Mesendoderm (in vitro differentiated cells): ENCODE data around the gene SRGAP3.
A peak's percentile ranks its signal among the peaks of the same experiment; 100 is the strongest.

Experiments
- DNase-seq: peaks from one replicate; pipeline ENCODE4 v3.0.0; 2013
- H2AK5ac ChIP-seq: 2 replicates; pipeline ENCODE4 v1.6.1; 2013; ENCODE audit warnings: low read length, inconsistent platforms
- H2BK120ac ChIP-seq: 2 replicates; pipeline ENCODE4 v1.6.1; 2013; ENCODE audit warnings: low read depth, mild to moderate bottlenecking, low read length, moderate library complexity, mixed read lengths
- H2BK15ac ChIP-seq: replicated peaks from 2 replicates; pipeline ENCODE4 v1.6.1; 2013; ENCODE audit warnings: low read depth, mild to moderate bottlenecking, moderate library complexity
- H2BK5ac ChIP-seq: 2 replicates; pipeline ENCODE4 v1.6.1; 2013; ENCODE audit warnings: low read length, inconsistent platforms
- H3K18ac ChIP-seq: 2 replicates; pipeline ENCODE4 v1.6.1; 2013; ENCODE audit warnings: mild to moderate bottlenecking, low read length, mixed read lengths
- H3K23ac ChIP-seq: one replicate; pipeline ENCODE4 v1.6.1; 2013; ENCODE audit warnings: low read length
- H3K27ac ChIP-seq: 2 replicates; pipeline ENCODE4 v1.5.1; 2013; ENCODE audit warnings: low read depth, mild to moderate bottlenecking, inconsistent platforms, low read length, moderate library complexity
- H3K27me3 ChIP-seq: 2 replicates; pipeline ENCODE4 v1.6.1; 2013; ENCODE audit warnings: low read length, control low read depth, mild to moderate bottlenecking, inconsistent platforms; ENCODE audit not compliant: insufficient read depth, poor library complexity
- H3K36me3 ChIP-seq: 2 replicates; pipeline ENCODE4 v1.6.1; 2013; ENCODE audit warnings: low read length, inconsistent platforms; ENCODE audit not compliant: control insufficient read depth, insufficient read depth
- H3K4ac ChIP-seq: one replicate; pipeline ENCODE4 v1.6.1; 2013; ENCODE audit warnings: low read depth, mild to moderate bottlenecking, low read length, moderate library complexity
- H3K4me1 ChIP-seq: 2 replicates; pipeline ENCODE4 v1.6.1; 2013; ENCODE audit warnings: low read depth, low read length, inconsistent platforms; ENCODE audit not compliant: control insufficient read depth
- H3K4me2 ChIP-seq: 2 replicates; pipeline ENCODE4 v1.6.1; 2013; ENCODE audit warnings: low read length
- H3K4me3 ChIP-seq: 2 replicates; pipeline ENCODE4 v1.5.1; 2013; ENCODE audit warnings: mild to moderate bottlenecking, low read length
- H3K56ac ChIP-seq: one replicate; pipeline ENCODE4 v1.6.1; 2013; ENCODE audit warnings: low read length
- H3K79me1 ChIP-seq: 2 replicates; pipeline ENCODE4 v1.6.1; 2013; ENCODE audit warnings: low read length, inconsistent platforms
- H3K79me2 ChIP-seq: 2 replicates; pipeline ENCODE4 v1.6.1; 2013; ENCODE audit warnings: mild to moderate bottlenecking, low read length; ENCODE audit not compliant: control insufficient read depth, insufficient read depth
- H3K9ac ChIP-seq: 2 replicates; pipeline ENCODE4 v1.6.1; 2013; ENCODE audit warnings: low read length, inconsistent platforms
- H4K5ac ChIP-seq: one replicate; pipeline ENCODE4 v1.6.1; 2013; ENCODE audit warnings: low read length
- H4K8ac ChIP-seq: one replicate; pipeline ENCODE4 v1.6.1; 2013; ENCODE audit warnings: low read depth, mild to moderate bottlenecking, control low read depth, low read length, moderate library complexity
- WGBS: extraction: QIAGEN DNeasy Blood & Tissue Kit; methylation state at CpG from one replicate; pipeline ENCODE4 v1.1.7; 2013; ENCODE audit warnings: low lambda C conversion rate, missing lambda C conversion rate; ENCODE audit not compliant: insufficient coverage; ENCODE audit errors: extremely low coverage; 5-methylcytosine and 5-hydroxymethylcytosine counted together

The SRGAP3 gene

GRCh38 chr3:9158865-9159630, 90.4 kb downstream of the SRGAP3 start:
- Histone ChIP-seq H3K4me3 (no peak overlapping the region), H3K79me2 (no peaks in the 10 kb centered on the region), H3K18ac (no peak overlapping the region), H4K8ac (no peak overlapping the region), H3K27me3 (no peaks in the 10 kb centered on the region), H4K5ac (no peak overlapping the region), H2BK15ac (no peak overlapping the region), H3K4me2 (no peak overlapping the region), H3K79me1 (no peaks in the 10 kb centered on the region), H3K4ac (no peak overlapping the region), H3K36me3 (no peaks in the 10 kb centered on the region), H3K23ac (no peak overlapping the region), H3K9ac (no peak overlapping the region), H2AK5ac (no peak overlapping the region), H2BK5ac (peak overlapping the region; percentile 7), H2BK120ac (no peak overlapping the region), H3K4me1 (peaks cover 10% of the 10 kb centered on the region), H3K27ac (peak overlapping the region; percentile 17), H3K56ac (peak overlapping the region; percentile 27)
- WGBS, result no CpG with 5 or more reads among the region's 13 CpGs
- DNase-seq, result peak; percentile 91

GRCh38 chr3:9157651-9158362, 91.6 kb downstream of the SRGAP3 start:
- H4K5ac ChIP-seq, result no peak overlapping the region
- DNase-seq, result peak; percentile 22
- no CpG with 5 or more reads among the region's 5 CpGs for WGBS
- no peak overlapping the region for H3K4me3 ChIP-seq
- peaks cover 10% of the 10 kb centered on the region for H3K4me1 ChIP-seq
- no peak overlapping the region for H2BK5ac ChIP-seq
- no peak overlapping the region for H3K18ac ChIP-seq
- no peak overlapping the region for H3K4ac ChIP-seq
- no peak overlapping the region for H2AK5ac ChIP-seq
- H3K4me2 ChIP-seq, result no peak overlapping the region
- H4K8ac ChIP-seq, result no peak overlapping the region
- no peak overlapping the region for H2BK120ac ChIP-seq
- H2BK15ac ChIP-seq, result no peak overlapping the region
- H3K79me2 ChIP-seq, result no peaks in the 10 kb centered on the region
- no peak overlapping the region for H3K9ac ChIP-seq
- no peak overlapping the region for H3K23ac ChIP-seq
- H3K27ac ChIP-seq, result no peak overlapping the region
- no peak overlapping the region for H3K56ac ChIP-seq
- H3K27me3 ChIP-seq, result no peaks in the 10 kb centered on the region
- no peaks in the 10 kb centered on the region for H3K79me1 ChIP-seq
- no peaks in the 10 kb centered on the region for H3K36me3 ChIP-seq

GRCh38 chr3:9156604-9157003, 92.8 kb downstream of the SRGAP3 start:
- Histone ChIP-seq H3K79me1 (no peaks in the 10 kb centered on the region), H3K27me3 (no peaks in the 10 kb centered on the region), H3K23ac (no peak overlapping the region), H2BK120ac (no peak overlapping the region), H2AK5ac (no peak overlapping the region), H3K4me1 (peaks cover 10% of the 10 kb centered on the region), H4K5ac (no peak overlapping the region), H3K56ac (no peak overlapping the region), H3K27ac (no peak overlapping the region), H3K4me2 (no peak overlapping the region), H2BK5ac (no peak overlapping the region), H3K79me2 (no peaks in the 10 kb centered on the region), H3K9ac (no peak overlapping the region), H3K4me3 (no peak overlapping the region), H2BK15ac (no peak overlapping the region), H4K8ac (no peak overlapping the region), H3K18ac (no peak overlapping the region), H3K4ac (no peak overlapping the region), H3K36me3 (no peaks in the 10 kb centered on the region)
- no CpG with 5 or more reads among the region's 1 CpG for WGBS
- no peak for DNase-seq

DNA sequence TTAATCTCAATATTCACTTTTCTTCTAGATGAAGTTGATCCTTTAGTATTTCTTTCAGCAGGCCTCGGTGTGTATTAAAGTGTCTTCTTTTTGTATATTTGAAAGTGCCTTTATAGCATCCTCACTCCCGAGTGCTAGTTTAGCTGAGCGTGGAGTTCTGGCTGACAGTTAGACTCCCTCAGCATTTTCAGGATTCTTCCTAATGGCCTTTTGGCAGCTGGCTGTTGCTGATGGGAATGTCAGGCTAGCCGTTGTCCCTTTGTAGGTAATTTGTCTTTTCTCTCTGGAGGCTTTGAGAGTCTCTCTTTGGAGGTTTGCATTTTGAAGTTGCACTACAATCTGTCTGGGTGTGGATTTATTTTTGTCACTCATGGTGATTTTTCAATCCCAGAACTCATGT, 94.4 kb downstream of the SRGAP3 start:
- no peak overlapping the region for H4K5ac ChIP-seq
- no peak for DNase-seq
- no peak overlapping the region for H2AK5ac ChIP-seq
- no CpG with 5 or more reads among the region's 4 CpGs for WGBS
- H3K56ac ChIP-seq, result no peak overlapping the region
- H3K27me3 ChIP-seq, result no peaks in the 10 kb centered on the region
- no peak overlapping the region for H3K4me3 ChIP-seq
- no peak overlapping the region for H3K9ac ChIP-seq
- H3K23ac ChIP-seq, result no peak overlapping the region
- no peaks in the 10 kb centered on the region for H3K79me1 ChIP-seq
- H3K18ac ChIP-seq, result no peak overlapping the region
- H3K4me2 ChIP-seq, result no peak overlapping the region
- H2BK15ac ChIP-seq, result no peak overlapping the region
- H3K4ac ChIP-seq, result no peak overlapping the region
- H2BK120ac ChIP-seq, result no peak overlapping the region
- no peak overlapping the region for H4K8ac ChIP-seq
- peaks cover 8% of the 10 kb centered on the region for H3K4me1 ChIP-seq
- no peak overlapping the region for H3K27ac ChIP-seq
- H3K36me3 ChIP-seq, result no peaks in the 10 kb centered on the region
- no peaks in the 10 kb centered on the region for H3K79me2 ChIP-seq
- H2BK5ac ChIP-seq, result no peak overlapping the region

GRCh38 chr3:9153904-9154619, 95.4 kb downstream of the SRGAP3 start:
- Histone ChIP-seq H3K18ac (no peak overlapping the region), H2BK15ac (no peak overlapping the region), H4K5ac (no peak overlapping the region), H3K4ac (no peak overlapping the region), H3K4me1 (peaks cover 5% of the 10 kb centered on the region), H3K23ac (no peak overlapping the region), H2BK5ac (no peak overlapping the region), H3K9ac (no peak overlapping the region), H3K27ac (no peak overlapping the region), H2AK5ac (no peak overlapping the region), H2BK120ac (no peak overlapping the region), H3K79me2 (no peaks in the 10 kb centered on the region), H3K56ac (no peak overlapping the region), H3K4me2 (no peak overlapping the region), H4K8ac (no peak overlapping the region), H3K79me1 (no peaks in the 10 kb centered on the region), H3K27me3 (no peaks in the 10 kb centered on the region), H3K36me3 (no peaks in the 10 kb centered on the region), H3K4me3 (no peak overlapping the region)
- WGBS, result no CpG with 5 or more reads among the region's 14 CpGs
- peak; percentile 45 for DNase-seq
